ES-I3 (cell line): Measurements from ENCODE around the gene GPR183.

Source experiments
- H3K36me3 ChIP-seq: 2 replicates; pipeline ENCODE4 v1.6.1; 2013; ENCODE audit warnings: mild to moderate bottlenecking, low read length, control low read depth, moderate library complexity; ENCODE audit not compliant: insufficient read depth
- H3K4me1 ChIP-seq: 2 replicates; pipeline ENCODE4 v1.6.1; 2013; ENCODE audit warnings: mild to moderate bottlenecking, control low read depth, low read length; ENCODE audit not compliant: insufficient read depth
- H3K9ac ChIP-seq: 2 replicates; pipeline ENCODE4 v1.6.1; 2013; ENCODE audit warnings: low read depth, mild to moderate bottlenecking, low read length, moderate library complexity
- H3K9me3 ChIP-seq: 2 replicates; pipeline ENCODE4 v1.6.1; 2013; ENCODE audit warnings: mild to moderate bottlenecking, low read length, moderate library complexity; ENCODE audit not compliant: control insufficient read depth, insufficient read depth

GPR183 gene

DNA sequence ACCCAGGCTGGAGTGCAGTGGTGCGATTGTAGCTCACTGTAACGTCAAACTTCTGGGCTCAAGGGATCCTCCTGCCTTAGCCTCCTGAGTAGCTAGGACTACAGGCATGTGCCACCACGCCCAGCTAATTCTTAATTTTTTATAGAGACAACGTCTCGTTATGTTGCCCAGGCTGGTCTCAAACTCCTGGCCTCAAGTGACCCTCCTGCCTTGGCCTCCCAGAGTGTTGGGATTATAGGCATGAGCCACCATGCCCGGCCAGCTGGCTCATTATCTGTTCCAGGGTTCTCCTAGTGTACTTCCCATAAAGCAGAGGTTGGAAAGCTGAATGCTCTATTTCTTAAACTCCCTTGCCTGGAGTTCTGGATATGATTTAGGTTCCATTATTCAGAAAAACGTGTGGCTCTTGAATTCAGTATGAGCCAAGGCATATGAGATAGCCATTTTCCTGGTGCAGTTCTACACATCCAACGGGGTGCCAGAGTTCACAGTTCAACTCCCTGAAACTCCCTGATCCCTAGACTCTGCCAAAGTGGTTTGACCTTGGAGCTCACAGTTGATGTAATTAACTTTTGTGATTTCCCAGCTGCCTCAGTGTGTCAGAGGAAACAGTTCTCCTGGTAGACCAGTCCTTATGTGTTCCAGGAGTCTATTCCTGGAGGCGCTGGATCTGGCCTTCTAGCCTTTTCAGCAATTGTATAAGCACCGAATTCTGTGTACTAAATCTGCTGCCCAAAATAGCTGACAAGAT is 21.6 kb downstream of the GPR183 start:
- no peaks in the 10 kb centered on the region for H3K9me3 ChIP-seq
- H3K36me3 ChIP-seq = no peaks in the 10 kb centered on the region
- no peak overlapping the region for H3K9ac ChIP-seq
- no peaks in the 10 kb centered on the region; the same call in 1 of the 2 replicates for H3K4me1 ChIP-seq

- H3K9ac ChIP-seq = no peak overlapping the region
- no peaks in the 10 kb centered on the region for H3K9me3 ChIP-seq
- no peaks in the 10 kb centered on the region; the same call in 1 of the 2 replicates for H3K4me1 ChIP-seq
- H3K36me3 ChIP-seq = no peaks in the 10 kb centered on the region; the same call in 1 of the 2 replicates
Observed at GRCh38 chr13:99282264-99283231, 24.7 kb downstream of the GPR183 start.

- Histone ChIP-seq H3K36me3 (no peaks in the 10 kb centered on the region; the same call in 1 of the 2 replicates), H3K9me3 (no peaks in the 10 kb centered on the region), H3K9ac (no peak overlapping the region), H3K4me1 (no peaks in the 10 kb centered on the region; the same call in 1 of the 2 replicates)
Observed at GRCh38 chr13:99281811-99282263, 25.4 kb downstream of the GPR183 start.

DNA sequence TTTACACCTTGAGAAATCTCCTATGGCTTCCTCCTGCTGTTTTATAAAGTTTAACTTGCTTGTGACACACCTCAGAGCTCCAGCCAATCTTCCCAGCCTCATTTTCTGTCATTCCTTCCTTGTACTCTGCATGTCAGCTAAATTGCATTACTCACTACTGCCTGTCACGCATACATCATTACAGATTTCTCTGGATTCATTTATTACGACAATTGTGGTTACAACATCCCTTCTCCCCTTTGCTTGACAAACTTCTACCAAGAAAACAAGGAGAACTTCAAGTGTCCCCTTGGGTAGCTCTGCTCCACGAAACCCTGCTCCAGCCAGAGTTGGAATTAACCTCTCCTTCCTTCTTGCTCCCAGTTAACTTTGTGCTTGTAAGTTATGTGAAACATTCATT is 27.0 kb downstream of the GPR183 start:
- Histone ChIP-seq H3K9ac (no peak overlapping the region), H3K36me3 (no peaks in the 10 kb centered on the region; the same call in 1 of the 2 replicates), H3K4me1 (no peaks in the 10 kb centered on the region; the same call in 1 of the 2 replicates), H3K9me3 (no peaks in the 10 kb centered on the region)

GRCh38 chr13:99279637-99280036 is 27.6 kb downstream of the GPR183 start:
- Histone ChIP-seq H3K36me3 (no peaks in the 10 kb centered on the region; the same call in 1 of the 2 replicates), H3K4me1 (no peaks in the 10 kb centered on the region; the same call in 1 of the 2 replicates), H3K9ac (no peak overlapping the region), H3K9me3 (no peaks in the 10 kb centered on the region)

DNA sequence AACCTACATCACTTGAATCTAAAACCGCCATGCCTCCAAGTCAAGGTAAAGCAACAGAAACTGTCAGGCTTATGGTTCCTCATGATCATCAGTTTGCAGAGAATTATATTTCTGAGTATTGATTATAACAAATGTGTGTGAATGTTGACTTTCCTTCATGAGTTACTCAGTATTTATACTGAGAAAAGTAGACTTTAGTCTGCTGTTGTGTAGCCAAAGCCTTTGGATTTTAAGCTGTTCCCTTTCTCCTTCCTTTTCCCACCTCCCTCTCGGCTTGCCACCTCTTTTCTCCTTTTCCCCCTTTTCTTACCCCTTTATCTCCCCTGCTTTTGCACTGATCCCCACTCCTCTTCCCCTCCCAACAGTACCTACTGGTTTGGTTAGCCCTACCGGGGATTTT is 28.4 kb downstream of the GPR183 start:
- Histone ChIP-seq H3K4me1 (no peaks in the 10 kb centered on the region; the same call in 1 of the 2 replicates), H3K9ac (no peak overlapping the region), H3K9me3 (no peaks in the 10 kb centered on the region), H3K36me3 (no peaks in the 10 kb centered on the region; the same call in 1 of the 2 replicates)

GRCh38 chr13:99278200-99278599 is 29.0 kb downstream of the GPR183 start:
- no peaks in the 10 kb centered on the region; the same call in 1 of the 2 replicates for H3K4me1 ChIP-seq
- no peaks in the 10 kb centered on the region for H3K9me3 ChIP-seq
- no peak overlapping the region for H3K9ac ChIP-seq
- no peaks in the 10 kb centered on the region; the same call in 1 of the 2 replicates for H3K36me3 ChIP-seq

DNA sequence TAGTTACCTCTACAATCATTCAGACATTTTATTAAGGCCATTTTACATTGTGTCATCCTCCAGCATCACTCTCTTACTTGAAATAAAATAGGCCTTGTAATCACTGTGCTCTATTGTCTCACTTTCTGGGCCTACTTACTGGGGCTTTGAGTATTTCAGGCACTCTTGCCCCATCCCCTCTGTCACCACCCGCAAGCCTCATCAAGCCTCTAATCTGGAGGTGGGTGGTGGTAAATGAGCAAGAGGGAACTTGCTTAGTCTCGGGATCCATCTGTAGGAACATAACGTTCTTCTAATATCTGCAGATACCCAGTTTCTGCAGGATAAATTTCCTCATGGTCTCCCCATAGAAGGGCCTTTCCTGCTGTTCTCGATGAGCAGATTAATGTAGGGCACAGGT is 29.6 kb downstream of the GPR183 start:
- Histone ChIP-seq H3K9ac (no peak overlapping the region), H3K36me3 (no peaks in the 10 kb centered on the region; the same call in 1 of the 2 replicates), H3K4me1 (no peaks in the 10 kb centered on the region), H3K9me3 (peaks cover 1% of the 10 kb centered on the region; the same call in 1 of the 2 replicates)

GRCh38 chr13:99276706-99277105 is 30.5 kb downstream of the GPR183 start:
- Histone ChIP-seq H3K4me1 (no peaks in the 10 kb centered on the region), H3K36me3 (no peaks in the 10 kb centered on the region; the same call in 1 of the 2 replicates), H3K9me3 (peaks cover 4% of the 10 kb centered on the region; the same call in 1 of the 2 replicates), H3K9ac (no peak overlapping the region)

GRCh38 chr13:99275093-99275469 is 32.1 kb downstream of the GPR183 start:
- H3K9me3 ChIP-seq = peaks cover 4% of the 10 kb centered on the region; the same call in 1 of the 2 replicates
- H3K36me3 ChIP-seq = no peaks in the 10 kb centered on the region; the same call in 1 of the 2 replicates
- no peaks in the 10 kb centered on the region for H3K4me1 ChIP-seq
- H3K9ac ChIP-seq = no peak overlapping the region

DNA sequence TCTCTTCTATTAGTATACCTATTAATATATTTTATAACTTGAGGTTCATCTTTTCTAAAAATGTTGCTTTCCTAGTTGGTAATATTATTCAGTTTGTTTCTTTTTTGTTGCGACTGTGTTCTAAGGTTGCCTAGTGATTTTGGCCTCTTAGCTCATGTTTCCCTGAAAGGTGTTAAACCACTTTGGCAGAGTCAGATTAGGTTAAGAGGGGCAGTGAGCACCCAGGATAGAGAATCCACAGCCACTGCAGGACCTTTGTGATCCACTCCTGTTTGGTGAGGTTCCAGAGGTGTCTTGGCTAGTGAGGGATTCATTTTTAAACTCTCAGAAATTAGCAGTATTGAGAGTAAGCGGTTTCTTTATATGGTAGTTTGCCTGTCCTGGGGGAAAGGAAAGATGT is 34.1 kb downstream of the GPR183 start:
- no peaks in the 10 kb centered on the region for H3K4me1 ChIP-seq
- H3K36me3 ChIP-seq = no peaks in the 10 kb centered on the region
- peaks cover 4% of the 10 kb centered on the region; the same call in 1 of the 2 replicates for H3K9me3 ChIP-seq
- no peak overlapping the region for H3K9ac ChIP-seq

DNA sequence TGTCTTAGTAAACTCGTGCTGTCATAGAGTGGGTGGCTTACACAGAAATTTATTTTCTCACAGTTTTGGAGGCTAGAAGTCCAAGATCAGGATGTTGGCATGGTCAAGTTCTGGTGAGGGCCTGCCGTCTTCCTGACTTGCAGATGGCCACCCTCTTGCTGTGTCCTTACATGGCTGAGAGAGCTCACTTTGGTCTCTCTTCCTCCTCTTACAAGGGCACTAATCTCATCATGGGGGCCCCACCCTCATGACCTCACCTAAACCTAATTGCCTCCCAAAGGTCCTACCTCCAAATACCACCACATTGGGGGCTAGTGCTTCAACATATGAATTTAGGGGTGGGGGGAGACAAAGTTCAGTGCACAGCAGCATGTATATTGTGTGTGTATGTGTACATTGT is 34.7 kb downstream of the GPR183 start:
- Histone ChIP-seq H3K36me3 (no peaks in the 10 kb centered on the region), H3K4me1 (no peaks in the 10 kb centered on the region), H3K9ac (no peak overlapping the region), H3K9me3 (peaks cover 4% of the 10 kb centered on the region; the same call in 1 of the 2 replicates)

DNA sequence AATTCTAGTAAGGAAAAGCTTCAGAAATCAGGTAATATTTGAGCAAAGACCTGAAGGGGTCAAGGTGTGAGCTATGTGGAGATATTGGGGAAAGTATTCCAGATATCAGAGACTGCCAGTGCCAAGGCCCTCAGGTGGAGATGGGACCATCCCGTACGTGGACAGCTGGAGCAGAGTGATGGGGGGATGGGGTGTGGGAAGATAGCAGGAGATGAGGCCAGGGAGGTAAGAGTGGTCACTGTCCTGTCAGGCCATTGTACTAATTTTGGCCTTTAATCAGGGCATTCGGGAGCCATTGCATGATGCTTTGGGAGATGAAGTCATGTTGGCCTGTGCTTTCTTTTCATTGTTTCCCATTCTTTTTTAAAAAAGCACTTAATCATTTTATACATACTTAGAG is 36.0 kb downstream of the GPR183 start:
- H3K9me3 ChIP-seq = peaks cover 4% of the 10 kb centered on the region; the same call in 1 of the 2 replicates
- no peak overlapping the region for H3K9ac ChIP-seq
- no peaks in the 10 kb centered on the region for H3K36me3 ChIP-seq
- no peaks in the 10 kb centered on the region for H3K4me1 ChIP-seq

DNA sequence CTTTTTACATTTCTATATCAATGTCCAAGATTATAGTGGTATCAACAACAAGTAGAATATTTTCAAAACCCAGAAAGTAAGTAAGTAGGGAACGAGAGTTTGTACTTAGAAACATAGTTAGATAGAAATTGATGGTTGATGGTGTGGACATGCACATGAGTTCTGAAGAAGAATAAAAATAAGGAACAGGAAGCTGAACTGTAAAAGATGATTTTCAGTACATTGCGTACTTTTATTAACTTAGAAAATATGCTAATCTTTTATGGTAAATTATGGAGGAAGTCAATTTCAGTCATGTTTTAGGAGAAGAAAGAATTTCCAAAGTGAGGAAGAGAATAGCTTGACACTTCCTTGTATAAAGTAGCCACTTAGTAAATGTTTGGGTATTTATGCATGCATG is 36.7 kb downstream of the GPR183 start:
- Histone ChIP-seq H3K4me1 (no peaks in the 10 kb centered on the region), H3K36me3 (no peaks in the 10 kb centered on the region), H3K9ac (no peak overlapping the region), H3K9me3 (peaks cover 4% of the 10 kb centered on the region; the same call in 1 of the 2 replicates)
